Measurements from ENCODE around the gene LTBP1. TPM values are rescaled to one million over a fixed set of nuclear protein-coding genes. Genes with fewer than 3 reads are reported as not detected.

LTBP1 gene
- total and polyA plus RNA-seq, 2 of the 13 experiments (the other 11 are each of a cell fraction or from before 2014, with no cell fraction given) = 0.12 to 0.22 TPM

DNA sequence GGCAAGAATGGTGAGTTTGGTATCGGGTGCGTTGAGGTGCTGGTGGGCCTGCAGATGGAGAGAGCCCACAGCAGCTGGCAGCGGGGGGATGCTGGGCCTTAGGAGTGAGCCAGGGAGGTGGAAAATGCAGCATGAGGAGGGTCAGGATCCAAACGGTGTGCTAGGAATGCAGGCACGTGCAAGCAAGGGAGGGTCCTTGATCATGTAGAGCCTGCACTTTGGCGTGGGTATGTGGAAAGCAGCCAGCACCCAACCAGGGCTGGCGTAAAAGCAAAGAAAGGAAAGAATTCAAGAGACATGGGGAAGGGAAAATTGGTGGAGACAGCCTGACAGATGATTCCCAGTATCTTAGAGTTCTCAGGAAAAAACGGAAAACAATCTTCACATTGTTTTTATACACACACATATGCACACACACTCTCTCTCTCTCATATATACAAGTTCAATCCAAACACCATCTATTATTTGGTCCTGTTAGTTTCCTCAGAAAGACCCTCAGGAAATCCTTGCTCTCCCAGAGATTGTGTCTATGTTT lies 46.3 kb downstream of the LTBP1 start:
- Histone ChIP-seq H3K4me1 (ENCODE audit: insufficient read depth, low read length) (no peaks in the 10 kb centered on the region), H3K79me2 (ENCODE audit: insufficient read depth, low read length) (no peaks in the 10 kb centered on the region), H3K4me2 (ENCODE audit: low read depth, low read length) (no peak overlapping the region), H3K9ac (ENCODE audit: insufficient read depth, low read depth, low read length) (no peak overlapping the region), H3K27me3 (ENCODE audit: control insufficient read depth in 1 of 2, insufficient read depth in 2 of 2, low read length in 2 of 2) (no peaks in the 10 kb centered on the region), H3K4me3 (replicated peaks in 1 of 3; ENCODE audit: insufficient read depth in 1 of 3, low read depth in 2 of 3, low read length in 3 of 3) (no peak overlapping the region), H3K9me3 (ENCODE audit: low read length) (no peaks in the 10 kb centered on the region), H2AFZ (ENCODE audit: low read length) (no peak overlapping the region), H4K20me1 (ENCODE audit: insufficient read depth, low read length) (no peaks in the 10 kb centered on the region), H3K36me3 (replicated peaks in 1 of 2; ENCODE audit: control insufficient read depth in 1 of 2, insufficient read depth in 2 of 2, low read length in 2 of 2) (no peaks in the 10 kb centered on the region), H3K27ac (ENCODE audit: extremely low read length, insufficient read depth, low read length) (no peak overlapping the region)
- in situ Hi-C loops (cut with HindIII; ENCODE audit: extremely low pct_ligation_motif_present, low pct_unique_long_range_greater_than_20kb) (no loop called here), intact Hi-C loops (cut with micrococcal nuclease; ENCODE audit: unreplicated experiment) (no loop called here)
- no TSS peak for BruUV-seq (replicated peaks)
- POLR2A ChIA-PET = no interaction called here
- TF ChIP-seq ZKSCAN8 (CRISPR knock-in tag; IDR thresholded peaks at IDR 0.05; ENCODE audit: borderline replicate concordance) = no peak
- TF ChIP-seq TRAFD1 (CRISPR knock-in tag; IDR thresholded peaks at IDR 0.05; ENCODE audit: borderline replicate concordance) = no peak
- no peak for TF ChIP-seq EZH2 (conservative IDR thresholded peaks at IDR 0.05; ENCODE audit: low read depth, low read length)
- no peak for TF ChIP-seq ZNF431 (CRISPR knock-in tag; IDR thresholded peaks at IDR 0.05; ENCODE audit: borderline replicate concordance, low read depth)
- TF ChIP-seq SRSF4 (IDR thresholded peaks at IDR 0.05; ENCODE audit: low read depth, low read length, poor library complexity, severe bottlenecking) = no peak
- TF ChIP-seq, protein P1, sequence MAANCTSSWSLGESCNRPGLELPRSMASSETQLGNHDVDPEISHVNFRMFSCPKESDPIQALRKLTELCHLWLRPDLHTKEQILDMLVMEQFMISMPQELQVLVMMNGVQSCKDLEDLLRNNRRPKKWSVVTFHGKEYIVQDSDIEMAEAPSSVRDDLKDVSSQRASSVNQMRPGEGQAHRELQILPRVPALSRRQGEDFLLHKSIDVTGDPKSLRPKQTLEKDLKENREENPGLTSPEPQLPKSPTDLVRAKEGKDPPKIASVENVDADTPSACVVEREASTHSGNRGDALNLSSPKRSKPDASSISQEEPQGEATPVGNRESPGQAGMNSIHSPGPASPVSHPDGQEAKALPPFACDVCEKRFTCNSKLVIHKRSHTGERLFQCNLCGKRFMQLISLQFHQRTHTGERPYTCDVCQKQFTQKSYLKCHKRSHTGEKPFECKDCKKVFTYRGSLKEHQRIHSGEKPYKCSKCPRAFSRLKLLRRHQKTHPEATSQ (CRISPR knock-in tag; IDR thresholded peaks at IDR 0.05; ENCODE audit: borderline replicate concordance) = no peak
- no peak for TF ChIP-seq POLR2AphosphoS2 (IDR thresholded peaks at IDR 0.05; ENCODE audit: low read depth, low read length)
- TF ChIP-seq NR2F2 (IDR thresholded peaks at IDR 0.05; ENCODE audit: borderline replicate concordance, low read depth) = no peak
- 32% methylated on average over 8 of the region's 8 CpGs for WGBS (ENCODE audit: low lambda C conversion rate)
- CTCF ChIA-PET (ENCODE audit: low intra/inter-chr PET ratio, low total read pairs) = no interaction called here
- FAIRE-seq = no peak
- DNase-seq (ENCODE audit: low spot score) = no peak
- no peak for ATAC-seq

Data from HepG2 (cell line).